SK-N-SH treated with all-trans-retinoic acid at 6 μM for 48 hours (cell line): ENCODE data around the gene SPATA31D4.

Source experiments
- ARNTL ChIP-seq: fragments of 450-650 bp; formaldehyde crosslinking; IDR thresholded peaks from 2 replicates; pipeline ENCODE4 v1.5.0; 2020; ENCODE audit warnings: low read depth, mild to moderate bottlenecking, moderate library complexity, borderline replicate concordance
- GLIS3 ChIP-seq: fragments of 250-450 bp; sonication (Bioruptor Pico); IDR thresholded peaks from 2 replicates; pipeline ENCODE4 v1.5.0; 2020; ENCODE audit warnings: mild to moderate bottlenecking, moderate library complexity
- OSR1 ChIP-seq: fragments of 250-450 bp; sonication (Bioruptor Pico); IDR thresholded peaks from 2 replicates; pipeline ENCODE4 v1.8.0; 2022; ENCODE audit warnings: moderate library complexity, mild to moderate bottlenecking, inconsistent platforms
- RARB ChIP-seq: fragments of 250-450 bp; sonication (Bioruptor Pico); IDR thresholded peaks from 2 replicates; pipeline ENCODE4 v1.8.0; 2021; ENCODE audit warnings: mild to moderate bottlenecking, moderate library complexity
- TCF4 ChIP-seq: fragments of 250-450 bp; sonication (Bioruptor Pico); IDR thresholded peaks from 2 replicates; pipeline ENCODE4 v1.8.0; 2021; ENCODE audit warnings: mild to moderate bottlenecking, moderate library complexity, borderline replicate concordance
- ZFP3 ChIP-seq: fragments of 250-450 bp; sonication (Bioruptor Pico); IDR thresholded peaks from 2 replicates; pipeline ENCODE4 v1.5.0; 2020; ENCODE audit warnings: mild to moderate bottlenecking, moderate library complexity
- ZFP30 ChIP-seq: fragments of 450-650 bp; formaldehyde crosslinking; IDR thresholded peaks from 2 replicates; pipeline ENCODE4 v1.5.0; 2022; ENCODE audit warnings: mild to moderate bottlenecking, moderate library complexity
- ZNF565 ChIP-seq: fragments of 450-650 bp; formaldehyde crosslinking; conservative IDR thresholded peaks from 2 replicates; pipeline ENCODE4 v1.5.0; 2020; ENCODE audit warnings: low read depth, mild to moderate bottlenecking, moderate library complexity
- ZNF70 ChIP-seq: fragments of 450-650 bp; formaldehyde crosslinking; IDR thresholded peaks from 2 replicates; pipeline ENCODE4 v1.5.0; 2020; ENCODE audit warnings: mild to moderate bottlenecking, moderate library complexity
- TF ChIP-seq, protein P1 (sequence below): fragments of 250-450 bp; sonication (Bioruptor Pico); IDR thresholded peaks from 2 replicates; pipeline ENCODE4 v1.8.0; 2020; ENCODE audit warnings: mild to moderate bottlenecking, moderate library complexity, borderline replicate concordance
- TF ChIP-seq, protein P2 (sequence below): fragments of 250-450 bp; sonication (Bioruptor Pico); IDR thresholded peaks from 2 replicates; pipeline ENCODE4 v1.5.1; 2021; ENCODE audit warnings: mild to moderate bottlenecking, moderate library complexity

DNA sequence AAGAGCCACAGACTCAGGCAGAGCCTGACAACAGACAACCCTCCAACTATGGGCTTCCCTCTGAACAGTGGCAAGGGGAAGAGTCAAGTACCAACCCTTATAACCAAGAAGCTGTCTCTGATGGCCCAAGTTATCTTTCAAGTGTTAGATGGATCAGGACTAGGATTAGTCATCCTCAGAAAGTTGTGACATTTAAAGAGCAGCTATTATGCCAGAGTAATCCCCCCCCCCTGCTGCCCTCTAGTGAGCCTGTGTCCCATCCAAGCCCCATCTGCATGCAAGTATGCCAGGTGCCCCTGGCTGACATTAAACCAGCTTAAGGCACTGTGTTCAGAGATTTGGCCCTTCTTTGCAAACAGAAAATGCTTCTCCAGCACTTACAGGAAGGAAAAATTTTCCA is 43.5 kb downstream of the SPATA31D4 start:
- no peak for TF ChIP-seq ARNTL
- TF ChIP-seq ZNF565: no peak
- no peak for TF ChIP-seq ZFP30 (CRISPR knock-in tag)
- TF ChIP-seq ZFP3 (CRISPR knock-in tag): no peak
- no peak for TF ChIP-seq RARB (CRISPR knock-in tag)
- no peak for TF ChIP-seq ZNF70 (CRISPR knock-in tag)
- TF ChIP-seq, protein P1, sequence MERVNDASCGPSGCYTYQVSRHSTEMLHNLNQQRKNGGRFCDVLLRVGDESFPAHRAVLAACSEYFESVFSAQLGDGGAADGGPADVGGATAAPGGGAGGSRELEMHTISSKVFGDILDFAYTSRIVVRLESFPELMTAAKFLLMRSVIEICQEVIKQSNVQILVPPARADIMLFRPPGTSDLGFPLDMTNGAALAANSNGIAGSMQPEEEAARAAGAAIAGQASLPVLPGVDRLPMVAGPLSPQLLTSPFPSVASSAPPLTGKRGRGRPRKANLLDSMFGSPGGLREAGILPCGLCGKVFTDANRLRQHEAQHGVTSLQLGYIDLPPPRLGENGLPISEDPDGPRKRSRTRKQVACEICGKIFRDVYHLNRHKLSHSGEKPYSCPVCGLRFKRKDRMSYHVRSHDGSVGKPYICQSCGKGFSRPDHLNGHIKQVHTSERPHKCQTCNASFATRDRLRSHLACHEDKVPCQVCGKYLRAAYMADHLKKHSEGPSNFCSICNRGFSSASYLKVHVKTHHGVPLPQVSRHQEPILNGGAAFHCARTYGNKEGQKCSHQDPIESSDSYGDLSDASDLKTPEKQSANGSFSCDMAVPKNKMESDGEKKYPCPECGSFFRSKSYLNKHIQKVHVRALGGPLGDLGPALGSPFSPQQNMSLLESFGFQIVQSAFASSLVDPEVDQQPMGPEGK (CRISPR knock-in tag): no peak
- TF ChIP-seq GLIS3 (CRISPR knock-in tag): no peak
- TF ChIP-seq TCF4 (CRISPR knock-in tag): no peak
- TF ChIP-seq OSR1 (CRISPR knock-in tag): no peak
- TF ChIP-seq, protein P2, sequence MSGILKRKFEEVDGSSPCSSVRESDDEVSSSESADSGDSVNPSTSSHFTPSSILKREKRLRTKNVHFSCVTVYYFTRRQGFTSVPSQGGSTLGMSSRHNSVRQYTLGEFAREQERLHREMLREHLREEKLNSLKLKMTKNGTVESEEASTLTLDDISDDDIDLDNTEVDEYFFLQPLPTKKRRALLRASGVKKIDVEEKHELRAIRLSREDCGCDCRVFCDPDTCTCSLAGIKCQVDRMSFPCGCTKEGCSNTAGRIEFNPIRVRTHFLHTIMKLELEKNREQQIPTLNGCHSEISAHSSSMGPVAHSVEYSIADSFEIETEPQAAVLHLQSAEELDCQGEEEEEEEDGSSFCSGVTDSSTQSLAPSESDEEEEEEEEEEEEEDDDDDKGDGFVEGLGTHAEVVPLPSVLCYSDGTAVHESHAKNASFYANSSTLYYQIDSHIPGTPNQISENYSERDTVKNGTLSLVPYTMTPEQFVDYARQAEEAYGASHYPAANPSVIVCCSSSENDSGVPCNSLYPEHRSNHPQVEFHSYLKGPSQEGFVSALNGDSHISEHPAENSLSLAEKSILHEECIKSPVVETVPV: no peak
